ENCODE data around the gene STRA6. TPM values are rescaled to one million over a fixed set of nuclear protein-coding genes. Genes with fewer than 3 reads are reported as not detected.

Gene STRA6
- total RNA-seq, 1 experiment from 2014 or later: 0.54 TPM

- RAD21 ChIA-PET (ENCODE audit: low non-redundant PET in 1 of 2, low total read pairs in 2 of 2, uncharacterized antibody in 2 of 2, unreplicated experiment in 2 of 2): interaction anchor here in 1 of 2 experiments (1.1 kb wide), 1 partner anchor 111 kb away, joined by 4 read pairs; no protein-coding TSS in a partner anchor
- Histone ChIP-seq H3K27ac (ENCODE audit: low read depth, low read length) (no peak overlapping the region), H3K9ac (ENCODE audit: low read length) (no peak overlapping the region), H3K4me3 (replicated peaks in 1 of 2; ENCODE audit: low read depth in 1 of 2, low read length in 2 of 2) (peak overlapping the region in 1 of 2 experiments; percentile 8; a peak in 1 of 4 replicates), H3K4me1 (ENCODE audit: control insufficient read depth in 1 of 2, insufficient read depth in 2 of 2, low read length in 2 of 2) (peaks cover 32 to 82% of the 10 kb centered on the region in 2 experiments), H3K79me2 (ENCODE audit: insufficient read depth, low read length) (no peaks in the 10 kb centered on the region), H2AFZ (ENCODE audit: low read depth, low read length, poor library complexity, severe bottlenecking) (no peak overlapping the region), H4K20me1 (ENCODE audit: insufficient read depth) (no peaks in the 10 kb centered on the region), H3K9me3 (ENCODE audit: control insufficient read depth in 1 of 2, insufficient read depth in 1 of 2, low read depth in 1 of 2, low read length in 2 of 2) (no peaks in the 10 kb centered on the region), H3K27me3 (ENCODE audit: insufficient read depth, low read length) (peaks cover 21% of the 10 kb centered on the region; the same call in 1 of the 2 replicates), H3K9me2 (ENCODE audit: insufficient read depth) (no peaks in the 10 kb centered on the region), H3K4me2 (ENCODE audit: low read length) (peak overlapping the region; percentile 66), H3K36me3 (ENCODE audit: control insufficient read depth in 1 of 2, insufficient read depth in 2 of 2, low read length in 2 of 2) (no peaks in the 10 kb centered on the region)
- ATAC-seq (peak; percentile 77), DNase-seq (ENCODE audit: low read depth, low spot score) (peak; percentile 77)
- POLR2A ChIA-PET: interaction anchor here (0.5 kb wide), 1 partner anchor 56 kb away, joined by 5 read pairs; no protein-coding TSS in a partner anchor
- intact Hi-C loops (cut with micrococcal nuclease): no loop called here
- CTCF ChIA-PET: no interaction called here
- BruUV-seq (replicated peaks): no TSS peak
- TF ChIP-seq YY1 (IDR thresholded peaks at IDR 0.05; ENCODE audit: extremely low read depth, insufficient replicate concordance, low read depth, low read length) (peak; percentile 26), POLR2AphosphoS5 (IDR thresholded peaks at IDR 0.05; ENCODE audit: low read depth, low read length) (peak; percentile 65), REST (IDR thresholded peaks at IDR 0.05; ENCODE audit: low read depth) (no peak), SRF (IDR thresholded peaks at IDR 0.05; ENCODE audit: low read depth) (no peak), EZH2 (IDR thresholded peaks at IDR 0.05) (no peak), TCF7L2 (IDR thresholded peaks at IDR 0.05; ENCODE audit: borderline replicate concordance, extremely low read depth, insufficient read depth, insufficient read length) (peak; percentile 95), EZH2phosphoT487 (IDR thresholded peaks at IDR 0.05; ENCODE audit: borderline replicate concordance) (no peak), ZFX (IDR thresholded peaks at IDR 0.05) (no peak), EGR1 (IDR thresholded peaks at IDR 0.05; ENCODE audit: low read depth) (no peak), SP1 (IDR thresholded peaks at IDR 0.05; ENCODE audit: low read depth) (no peak), FOSL1 (IDR thresholded peaks at IDR 0.05; ENCODE audit: low read depth) (no peak), RAD21 (IDR thresholded peaks at IDR 0.05; ENCODE audit: low read depth) (no peak), MAX (IDR thresholded peaks at IDR 0.05) (no peak), ELF1 (IDR thresholded peaks at IDR 0.05; ENCODE audit: borderline replicate concordance, low read depth) (no peak), CEBPB (IDR thresholded peaks at IDR 0.05; ENCODE audit: low read depth) (no peak), JUND (IDR thresholded peaks at IDR 0.05) (no peak), ZBTB33 (IDR thresholded peaks at IDR 0.05; ENCODE audit: extremely low read depth, insufficient replicate concordance, low read length) (peak; percentile 38), CBX3 (IDR thresholded peaks at IDR 0.05; ENCODE audit: low read depth) (no peak), ZNF274 (IDR thresholded peaks at IDR 0.05; ENCODE audit: low read depth, low read length) (no peak), POLR2A (IDR thresholded peaks at IDR 0.05; ENCODE audit: borderline replicate concordance, extremely low read depth, insufficient read depth, insufficient read length) (no peak), CTCF (IDR thresholded peaks at IDR 0.05 in 2 of 3, conservative IDR thresholded peaks at IDR 0.05 in 1 of 3; ENCODE audit: borderline replicate concordance in 1 of 3, insufficient read depth in 1 of 3, low read depth in 2 of 3, low read length in 2 of 3) (no peak), ATF3 (IDR thresholded peaks at IDR 0.05) (no peak)
These were observed 6.4 kb downstream of the STRA6 start for GRCh38 chr15:74196175-74196574.

Measured in HCT116 (cell line).